SU-DHL-6 (cell line): ENCODE measurements around the gene ABTB2.

ENCODE experiments used
- CTCF ChIP-seq: fragments of 200-600 bp; sonication (generic); IDR thresholded peaks from one replicate; pipeline ENCODE4 v1.5.1; 2017; ENCODE audit warnings: antibody characterized with exemption, mild to moderate bottlenecking, low read length, moderate library complexity; ENCODE audit not compliant: insufficient read depth, poor library complexity, severe bottlenecking
- EZH2phosphoT487 ChIP-seq: fragments of 200-600 bp; sonication (generic), shearing (Covaris generic); conservative IDR thresholded peaks from 2 replicates; pipeline ENCODE4 v1.6.1; 2018; ENCODE audit warnings: mild to moderate bottlenecking, antibody characterized with exemption, low read length, moderate library complexity, mixed read lengths

- TF ChIP-seq CTCF, result no peak
- TF ChIP-seq EZH2phosphoT487, result no peak
Measured at GRCh38 chr11:34146411-34146810, 211.4 kb downstream of the ABTB2 start.
